WI38 (cell line): ENCODE results near the gene PDE2A.

Experiments
- H3K4me3 ChIP-seq: 2 replicates; pipeline ENCODE4 v1.5.1; 2011; ENCODE audit warnings: low read depth, mild to moderate bottlenecking, control low read depth, low read length
- TF ChIP-seq, protein P1 (sequence below): IDR thresholded peaks from 2 replicates; pipeline ENCODE4 v1.5.1; 2012; ENCODE audit warnings: low read depth, mild to moderate bottlenecking, control low read depth, low read length

PDE2A gene

GRCh38 chr11:72598906-72599305 is 75.3 kb downstream of the PDE2A start:
- TF ChIP-seq, protein P1, sequence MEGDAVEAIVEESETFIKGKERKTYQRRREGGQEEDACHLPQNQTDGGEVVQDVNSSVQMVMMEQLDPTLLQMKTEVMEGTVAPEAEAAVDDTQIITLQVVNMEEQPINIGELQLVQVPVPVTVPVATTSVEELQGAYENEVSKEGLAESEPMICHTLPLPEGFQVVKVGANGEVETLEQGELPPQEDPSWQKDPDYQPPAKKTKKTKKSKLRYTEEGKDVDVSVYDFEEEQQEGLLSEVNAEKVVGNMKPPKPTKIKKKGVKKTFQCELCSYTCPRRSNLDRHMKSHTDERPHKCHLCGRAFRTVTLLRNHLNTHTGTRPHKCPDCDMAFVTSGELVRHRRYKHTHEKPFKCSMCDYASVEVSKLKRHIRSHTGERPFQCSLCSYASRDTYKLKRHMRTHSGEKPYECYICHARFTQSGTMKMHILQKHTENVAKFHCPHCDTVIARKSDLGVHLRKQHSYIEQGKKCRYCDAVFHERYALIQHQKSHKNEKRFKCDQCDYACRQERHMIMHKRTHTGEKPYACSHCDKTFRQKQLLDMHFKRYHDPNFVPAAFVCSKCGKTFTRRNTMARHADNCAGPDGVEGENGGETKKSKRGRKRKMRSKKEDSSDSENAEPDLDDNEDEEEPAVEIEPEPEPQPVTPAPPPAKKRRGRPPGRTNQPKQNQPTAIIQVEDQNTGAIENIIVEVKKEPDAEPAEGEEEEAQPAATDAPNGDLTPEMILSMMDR, result peak; percentile 38; the same call in 1 of the 2 replicates
- H3K4me3 ChIP-seq, result no peak overlapping the region

- H3K4me3 ChIP-seq, result no peak overlapping the region
- TF ChIP-seq, protein P1, result no peak
Measured at GRCh38 chr11:72598466-72598865, 75.8 kb downstream of the PDE2A start.

GRCh38 chr11:72597721-72598120 is 76.5 kb downstream of the PDE2A start:
- no peak overlapping the region for H3K4me3 ChIP-seq
- TF ChIP-seq, protein P1, result no peak

DNA sequence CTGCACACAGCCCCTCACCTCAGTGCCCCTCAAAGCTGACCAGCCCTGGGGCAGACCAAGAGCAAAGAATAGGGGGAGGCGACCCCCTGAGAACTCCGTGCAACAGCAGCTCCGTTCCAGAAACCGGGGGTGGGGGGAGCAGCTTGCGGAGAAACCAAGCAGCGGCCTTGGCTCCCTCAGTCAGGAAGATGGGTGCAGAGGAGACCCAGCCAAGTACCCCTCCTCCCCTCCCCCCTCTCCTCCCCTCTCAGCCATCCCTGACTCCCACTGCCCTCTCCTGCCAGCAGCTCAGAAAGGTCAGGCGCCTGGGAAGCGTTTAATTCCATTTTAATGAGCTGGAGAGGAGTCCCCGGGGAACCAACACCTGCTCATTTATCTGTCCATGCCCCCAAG is 78.9 kb downstream of the PDE2A start:
- TF ChIP-seq, protein P1, result no peak
- no peak overlapping the region for H3K4me3 ChIP-seq

DNA sequence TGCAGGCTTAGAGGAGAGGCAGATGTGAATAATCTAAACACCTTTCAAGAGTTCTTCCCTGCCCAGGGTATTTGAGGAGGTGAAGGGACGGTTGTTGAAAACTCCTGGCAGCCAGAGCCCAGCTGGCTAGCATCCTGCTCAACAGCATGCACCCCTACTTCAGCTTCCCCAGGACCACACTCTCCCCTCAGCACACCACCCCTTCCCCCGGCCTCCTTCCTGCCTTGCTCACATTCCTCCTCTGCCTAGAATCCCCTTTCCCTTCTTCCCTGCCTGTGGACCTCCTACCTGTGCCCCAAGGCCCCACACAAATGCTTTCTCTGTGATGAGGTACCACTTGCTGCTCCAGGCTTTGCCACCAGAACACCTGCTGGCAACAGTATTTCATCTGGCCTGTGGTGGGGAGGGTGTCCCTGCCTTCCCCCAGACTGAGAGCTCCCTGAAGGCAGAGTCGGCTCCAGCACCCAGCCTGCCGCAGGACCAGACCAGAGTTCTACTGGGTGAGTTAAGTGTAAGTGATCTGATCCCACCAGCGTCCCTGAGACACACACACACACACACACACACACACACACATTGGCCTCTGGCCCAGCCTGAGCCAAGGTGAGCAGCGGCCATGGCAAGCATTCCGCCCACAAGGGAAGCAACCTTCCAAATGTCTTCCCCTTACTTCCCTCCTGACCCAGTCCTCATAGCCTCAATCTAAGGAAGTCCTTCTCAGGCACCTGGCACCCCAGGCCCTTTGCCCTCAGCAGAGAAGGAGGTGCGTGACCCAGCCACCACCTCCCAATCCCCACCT is 79.5 kb downstream of the PDE2A start:
- TF ChIP-seq, protein P1, result no peak
- H3K4me3 ChIP-seq, result no peak overlapping the region

DNA sequence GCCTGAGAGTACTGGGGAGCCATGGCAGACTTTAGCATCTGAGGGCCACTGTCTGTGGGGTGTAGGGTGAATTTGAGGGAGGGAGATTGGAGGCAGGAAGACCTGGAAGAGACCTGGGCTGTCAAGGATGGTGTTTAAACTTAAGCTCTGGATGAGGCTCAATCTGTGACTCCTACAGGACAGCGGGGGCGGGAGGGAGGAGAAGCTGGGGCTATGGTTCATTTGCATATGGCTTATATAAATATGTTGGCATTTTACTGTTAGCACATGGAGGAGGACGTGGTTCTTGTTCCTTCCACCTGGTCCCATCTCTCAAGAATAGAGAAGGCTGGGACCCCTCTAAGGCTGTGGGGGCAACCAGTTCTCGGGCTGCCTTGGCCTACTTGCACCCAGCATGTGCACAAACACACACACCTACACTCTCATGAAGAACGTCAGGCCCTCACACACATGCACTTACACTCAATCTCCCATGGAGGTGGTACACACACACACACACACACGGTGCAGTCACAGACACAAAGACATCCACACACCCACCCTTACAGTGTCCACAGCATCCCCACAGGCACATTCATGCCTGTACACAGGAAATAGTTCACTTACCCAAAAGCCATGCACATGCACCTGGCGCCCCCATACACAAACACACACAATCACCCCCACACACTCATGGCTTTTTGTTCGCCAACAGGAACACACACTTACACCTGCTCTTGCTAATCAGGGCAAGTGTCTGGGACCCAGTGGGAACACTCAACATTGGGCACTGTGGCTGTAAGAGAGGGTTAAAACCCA is 81.3 kb downstream of the PDE2A start:
- TF ChIP-seq, protein P1, result no peak
- no peak overlapping the region for H3K4me3 ChIP-seq
